Endothelial cell (in vitro differentiated cells): ENCODE results near the gene LTK. TPM values are rescaled to one million over a fixed set of nuclear protein-coding genes. Genes with fewer than 3 reads are reported as not detected.

Source experiments
- DNase-seq: peaks from one replicate; pipeline ENCODE4 v3.0.0; 2021; ENCODE audit warnings: low spot score
- H3K27ac Mint-ChIP-seq: one replicate; pipeline ENCODE4 v1.8.0; 2021; ENCODE audit warnings: mixed read lengths, inconsistent platforms; ENCODE audit not compliant: unreplicated experiment
- H3K27me3 Mint-ChIP-seq: one replicate; pipeline ENCODE4 v1.8.0; 2021; ENCODE audit warnings: mild to moderate bottlenecking, moderate library complexity, mixed read lengths, inconsistent platforms; ENCODE audit not compliant: unreplicated experiment
- H3K36me3 Mint-ChIP-seq: one replicate; pipeline ENCODE4 v1.8.0; 2021; ENCODE audit warnings: mild to moderate bottlenecking, low read depth, mixed read lengths, inconsistent platforms; ENCODE audit not compliant: unreplicated experiment
- H3K4me1 Mint-ChIP-seq: one replicate; pipeline ENCODE4 v1.8.0; 2021; ENCODE audit warnings: mild to moderate bottlenecking, mixed read lengths, inconsistent platforms; ENCODE audit not compliant: unreplicated experiment
- H3K4me3 Mint-ChIP-seq: one replicate; pipeline ENCODE4 v1.8.0; 2021; ENCODE audit warnings: mild to moderate bottlenecking, mixed read lengths, inconsistent platforms; ENCODE audit not compliant: unreplicated experiment
- H3K9me3 Mint-ChIP-seq: one replicate; pipeline ENCODE4 v1.8.0; 2021; ENCODE audit warnings: mixed read lengths, inconsistent platforms; ENCODE audit not compliant: unreplicated experiment
- CTCF ChIP-seq: fragments of 200-600 bp; sonication (generic); IDR thresholded peaks from one replicate; pipeline ENCODE4 v1.5.0; 2021; ENCODE audit warnings: antibody characterized with exemption; ENCODE audit not compliant: unreplicated experiment
- total RNA-seq: library from RNA; stranded (reverse); fragmentation: NEBNext Ultra II Directional; extraction: Animal tissue kit (Norgen Biotek cat#: 25700); gene quantifications from one replicate; pipeline ENCODE4 v1.2.1, GENCODE V29; 2021; ENCODE audit not compliant: unreplicated experiment

LTK gene
- total RNA-seq, 1 donor from 2014 or later: 25.7 TPM

DNA sequence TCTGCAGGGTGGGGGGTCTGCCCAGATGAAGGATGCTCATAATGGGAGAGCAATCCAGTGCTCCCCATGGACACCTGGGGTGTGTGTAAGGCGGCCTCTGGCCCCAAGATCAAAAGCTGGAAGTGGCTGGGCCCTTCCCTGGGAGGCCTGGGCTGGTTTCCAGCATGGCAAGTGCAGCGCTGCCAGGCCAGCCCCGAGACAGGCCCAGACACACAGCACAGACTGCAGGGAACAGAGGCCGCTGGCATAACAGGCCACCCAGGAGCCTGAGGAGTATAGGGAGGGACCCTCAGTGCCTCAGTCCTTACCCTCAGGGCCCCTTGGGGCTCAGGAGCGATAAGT, 10.0 kb downstream of the LTK start:
- TF ChIP-seq CTCF: no peak
- Mint-ChIP-seq H3K9me3 (no peaks in the 10 kb centered on the region), H3K36me3 (peaks cover 6% of the 10 kb centered on the region), H3K4me1 (peaks cover 9% of the 10 kb centered on the region), H3K27ac (no peak overlapping the region), H3K27me3 (peaks cover 25% of the 10 kb centered on the region), H3K4me3 (peak overlapping the region; percentile 71)
- DNase-seq: no peak

DNA sequence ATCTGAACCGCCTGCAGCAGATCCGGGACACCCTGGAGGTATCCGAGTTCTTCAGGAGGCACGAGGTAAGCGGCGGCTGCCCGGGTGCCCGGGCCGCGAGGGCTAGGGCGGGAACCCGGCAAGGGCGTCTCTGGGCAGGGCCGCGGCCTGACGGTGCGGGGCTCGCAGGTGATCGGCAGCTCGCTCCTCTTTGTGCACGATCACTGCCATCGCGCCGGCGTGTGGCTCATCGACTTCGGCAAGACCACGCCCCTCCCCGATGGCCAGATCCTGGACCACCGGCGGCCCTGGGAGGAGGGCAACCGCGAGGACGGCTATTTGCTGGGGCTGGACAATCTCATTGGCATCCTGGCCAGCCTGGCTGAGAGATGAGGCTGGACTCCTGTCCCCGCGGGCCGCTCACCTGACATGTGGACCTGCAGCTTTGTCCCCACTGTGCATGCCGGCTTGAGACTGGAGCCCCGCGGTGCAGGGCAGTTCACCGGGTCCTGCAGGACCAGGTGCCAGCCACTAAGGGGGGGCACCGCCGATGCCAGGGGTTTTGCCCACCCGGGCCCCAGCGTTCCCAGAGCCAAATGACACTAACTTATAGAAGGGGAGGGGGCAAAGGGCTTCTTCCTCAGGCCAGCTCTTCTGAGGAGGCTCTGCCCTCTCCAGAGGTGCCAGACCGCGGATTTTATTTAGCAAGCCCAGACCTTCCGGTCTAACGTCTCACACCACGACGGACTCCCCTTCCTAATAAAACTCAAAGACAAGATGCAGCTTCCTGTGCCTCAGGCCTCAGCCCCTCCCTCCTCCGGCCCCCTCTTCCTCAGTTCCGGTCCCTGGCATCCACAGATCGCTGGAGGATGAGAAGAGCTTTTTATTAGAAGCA, 10.6 kb downstream of the LTK start:
- peaks cover 27% of the 10 kb centered on the region for H3K27me3 Mint-ChIP-seq
- H3K4me3 Mint-ChIP-seq: peak overlapping the region; percentile 71
- peaks cover 9% of the 10 kb centered on the region for H3K4me1 Mint-ChIP-seq
- H3K9me3 Mint-ChIP-seq: no peaks in the 10 kb centered on the region
- no peak overlapping the region for H3K27ac Mint-ChIP-seq
- TF ChIP-seq CTCF: no peak
- DNase-seq: no peak
- H3K36me3 Mint-ChIP-seq: peaks cover 6% of the 10 kb centered on the region

DNA sequence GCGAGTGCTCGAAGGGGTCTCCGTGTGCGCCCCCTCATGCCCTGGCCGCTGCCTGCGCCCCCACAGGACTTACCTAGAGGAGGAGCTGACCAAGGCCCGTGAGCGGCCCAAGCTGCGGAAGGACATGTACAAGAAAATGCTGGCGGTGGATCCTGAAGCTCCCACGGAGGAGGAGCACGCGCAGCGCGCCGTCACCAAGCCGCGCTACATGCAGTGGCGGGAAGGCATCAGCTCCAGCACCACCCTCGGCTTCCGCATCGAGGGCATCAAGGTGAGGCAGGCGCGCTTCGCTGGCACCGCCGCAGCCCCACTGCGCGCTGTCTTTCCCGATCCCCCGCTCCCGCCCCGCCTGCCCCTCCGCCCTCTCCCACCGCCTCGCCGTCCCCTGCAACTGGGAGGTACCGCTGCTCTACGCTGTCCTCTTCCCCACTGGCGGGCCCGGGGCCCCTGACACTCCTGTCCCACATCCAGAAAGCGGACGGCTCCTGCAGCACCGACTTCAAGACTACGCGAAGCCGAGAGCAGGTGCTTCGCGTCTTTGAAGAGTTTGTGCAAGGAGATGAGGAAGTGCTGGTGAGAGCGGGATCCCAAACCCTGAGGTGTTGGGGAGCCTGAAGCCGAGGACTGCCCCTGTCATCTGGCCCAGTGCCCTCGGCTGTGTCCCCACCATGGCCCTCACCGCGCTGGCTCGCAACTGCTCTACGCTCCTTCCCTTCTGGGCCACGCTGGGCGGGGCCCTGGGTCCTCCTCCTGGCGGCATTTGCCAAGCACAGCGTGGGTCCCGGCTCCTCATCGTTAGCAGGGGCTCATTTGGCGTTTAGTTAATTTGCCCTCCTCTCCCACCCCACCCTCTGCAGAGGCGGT, 11.5 kb downstream of the LTK start:
- H3K9me3 Mint-ChIP-seq: no peaks in the 10 kb centered on the region

DNA sequence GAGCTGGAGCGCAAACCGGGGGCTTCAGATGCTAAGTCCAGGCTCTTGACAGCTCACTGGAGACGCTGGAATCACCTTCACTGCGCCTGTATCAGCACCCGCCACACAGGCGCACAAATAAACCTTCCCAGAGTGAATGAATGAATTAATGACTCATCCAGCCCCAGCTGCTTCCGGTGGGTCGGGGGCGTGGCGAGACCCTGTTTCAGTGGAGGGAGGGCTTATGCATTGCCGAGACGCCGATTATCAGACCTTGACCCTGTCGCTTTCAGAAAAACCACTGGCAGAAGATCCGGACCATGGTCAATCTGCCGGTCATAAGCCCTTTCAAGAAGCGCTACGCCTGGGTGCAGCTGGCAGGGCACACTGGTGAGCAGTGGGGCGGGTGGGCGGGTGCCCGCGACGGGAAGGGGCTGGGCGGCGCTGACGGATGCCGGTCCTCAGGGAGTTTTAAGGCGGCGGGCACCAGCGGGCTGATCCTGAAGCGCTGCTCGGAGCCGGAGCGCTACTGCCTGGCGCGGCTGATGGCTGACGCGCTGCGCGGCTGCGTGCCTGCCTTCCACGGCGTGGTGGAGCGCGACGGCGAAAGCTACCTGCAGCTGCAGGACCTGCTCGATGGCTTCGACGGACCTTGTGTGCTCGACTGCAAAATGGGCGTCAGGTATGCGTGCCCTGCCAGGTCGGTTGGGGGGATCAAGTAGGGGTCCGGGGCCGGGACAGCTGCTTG, 12.3 kb downstream of the LTK start:
- TF ChIP-seq CTCF: no peak
- Mint-ChIP-seq H3K27ac (no peak overlapping the region), H3K4me3 (peak overlapping the region; percentile 51), H3K27me3 (peaks cover 34% of the 10 kb centered on the region), H3K9me3 (no peaks in the 10 kb centered on the region), H3K4me1 (peaks cover 9% of the 10 kb centered on the region), H3K36me3 (no peaks in the 10 kb centered on the region)
- peak; percentile 34 for DNase-seq

More for the DNA sequence above, 11.5 kb downstream of the LTK start:
- peaks cover 31% of the 10 kb centered on the region for H3K27me3 Mint-ChIP-seq
- TF ChIP-seq CTCF: no peak
- peaks cover 9% of the 10 kb centered on the region for H3K4me1 Mint-ChIP-seq
- H3K27ac Mint-ChIP-seq: no peak overlapping the region
- DNase-seq: peak; percentile 16
- H3K36me3 Mint-ChIP-seq: no peaks in the 10 kb centered on the region
- H3K4me3 Mint-ChIP-seq: no peak overlapping the region
